Measurements from ENCODE around the gene RXFP2.

RXFP2 gene

GRCh38 chr13:31722673-31723072 is 16.7 kb upstream of the RXFP2 start:
- FAIRE-seq (no peak), DNase-seq (ENCODE audit: insufficient read length, low spot score) (no peak)
- no peak for TF ChIP-seq CTCF (IDR thresholded peaks at IDR 0.05; ENCODE audit: insufficient read depth, missing control alignments)

- no peak for DNase-seq (ENCODE audit: insufficient read length, low spot score)
- no peak for TF ChIP-seq CTCF (IDR thresholded peaks at IDR 0.05; ENCODE audit: insufficient read depth, missing control alignments)
- FAIRE-seq: no peak
Measured at GRCh38 chr13:31725841-31726240, 13.5 kb upstream of the RXFP2 start.

- DNase-seq (ENCODE audit: insufficient read length, low spot score) (no peak), FAIRE-seq (no peak)
- TF ChIP-seq CTCF (IDR thresholded peaks at IDR 0.05; ENCODE audit: insufficient read depth, missing control alignments): no peak
Measured at GRCh38 chr13:31731921-31732320, 7.4 kb upstream of the RXFP2 start.

- DNase-seq (ENCODE audit: insufficient read length, low spot score) (no peak), FAIRE-seq (no peak)
- TF ChIP-seq CTCF (IDR thresholded peaks at IDR 0.05; ENCODE audit: insufficient read depth, missing control alignments): no peak
Measured at GRCh38 chr13:31733066-31733465, 6.3 kb upstream of the RXFP2 start.

GRCh38 chr13:31733647-31734046 is 5.7 kb upstream of the RXFP2 start:
- TF ChIP-seq CTCF (IDR thresholded peaks at IDR 0.05; ENCODE audit: insufficient read depth, missing control alignments): no peak
- FAIRE-seq: no peak
- DNase-seq (ENCODE audit: insufficient read length, low spot score): no peak

- DNase-seq (ENCODE audit: insufficient read length, low spot score) (no peak), FAIRE-seq (no peak)
- TF ChIP-seq CTCF (IDR thresholded peaks at IDR 0.05; ENCODE audit: insufficient read depth, missing control alignments): peak; percentile 93
Measured at GRCh38 chr13:31742097-31742734, 2.9 kb downstream of the RXFP2 start.

- FAIRE-seq: no peak
- no peak for DNase-seq (ENCODE audit: insufficient read length, low spot score)
Measured at GRCh38 chr13:31747291-31747690, 8.0 kb downstream of the RXFP2 start.

More at GRCh38 chr13:31747291-31747690, 8.0 kb downstream of the RXFP2 start:
- no peak for TF ChIP-seq CTCF (IDR thresholded peaks at IDR 0.05; ENCODE audit: insufficient read depth, missing control alignments)

All from D721Med (cell line).